NCI-H2196 (cell line): ENCODE measurements around the gene ABCG5.

Experiments
- DNase-seq: peaks from one replicate; lab custom pipeline; 2025; ENCODE audit not compliant: unreplicated experiment; lab: John Stamatoyannopoulos, UW

ABCG5 gene

DNA sequence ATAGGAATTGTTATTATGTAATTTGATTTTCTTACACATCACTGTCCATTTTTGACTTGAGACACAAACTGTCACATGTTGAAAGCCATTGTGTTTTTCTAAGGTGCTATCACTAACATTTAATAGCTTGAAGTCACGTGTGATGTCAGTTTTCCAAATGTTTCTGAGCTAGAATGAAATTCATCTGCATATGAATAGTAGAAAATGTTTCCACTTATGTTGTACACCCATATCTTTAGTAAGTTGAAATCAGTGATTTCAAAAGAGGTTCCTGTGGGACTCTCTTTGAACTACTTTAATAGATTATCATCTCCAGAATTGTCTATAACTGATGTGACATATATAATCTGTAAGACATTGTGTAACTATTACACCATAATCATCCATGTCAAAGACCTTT is 27.8 kb downstream of the ABCG5 start:
- no peak for DNase-seq

DNA sequence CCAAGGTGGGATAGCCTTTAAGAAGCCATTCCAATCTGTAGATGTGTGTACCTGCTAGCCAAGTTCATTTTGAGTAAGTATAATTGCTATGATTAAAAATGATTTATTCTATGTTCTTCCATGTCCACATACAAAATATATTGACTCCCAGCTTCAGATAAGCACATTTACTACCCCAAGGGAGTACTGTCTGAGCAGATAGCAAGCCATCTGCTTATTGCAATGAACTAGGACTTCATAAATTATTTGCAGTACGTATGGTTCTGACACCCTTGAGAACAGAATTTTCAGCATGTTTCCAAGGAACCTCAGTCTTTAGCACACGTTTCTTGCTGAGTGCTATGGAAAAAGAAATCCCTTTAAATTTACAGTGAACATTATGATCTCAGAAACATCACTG is 28.2 kb downstream of the ABCG5 start:
- DNase-seq = no peak

DNA sequence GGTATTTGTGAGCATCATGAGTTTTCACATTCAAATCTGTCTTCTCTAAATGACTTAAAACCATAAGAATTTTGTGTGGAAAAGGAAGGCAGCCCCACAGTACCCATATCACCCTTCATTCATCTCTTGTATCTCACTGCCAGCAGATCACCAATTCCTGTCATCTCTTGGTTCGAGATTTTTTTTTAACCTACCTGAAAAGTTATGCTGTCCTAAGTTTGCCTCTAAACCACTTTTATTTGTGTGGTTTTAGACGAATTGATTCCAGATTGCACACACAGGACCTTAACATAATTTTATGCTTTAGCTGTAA is 32.0 kb downstream of the ABCG5 start:
- DNase-seq = no peak

DNA sequence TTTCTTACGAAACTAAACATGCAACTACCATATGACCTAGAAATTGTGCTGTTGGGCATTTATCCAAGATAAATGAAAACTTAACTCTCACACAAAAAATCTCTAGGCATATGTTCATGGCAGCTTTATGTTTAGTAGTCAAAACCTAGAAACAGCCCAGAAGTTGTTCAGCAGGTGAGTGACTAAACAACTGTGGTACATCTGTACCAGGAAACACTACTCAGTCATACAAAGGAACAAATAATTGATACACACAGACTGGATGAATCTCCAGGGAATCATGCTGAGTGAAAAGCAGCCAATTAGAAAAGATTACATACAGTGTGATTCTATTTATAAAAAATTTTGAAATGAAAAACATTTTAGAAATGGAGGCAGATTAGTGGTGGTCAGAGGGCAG is 35.5 kb downstream of the ABCG5 start:
- no peak for DNase-seq

DNA sequence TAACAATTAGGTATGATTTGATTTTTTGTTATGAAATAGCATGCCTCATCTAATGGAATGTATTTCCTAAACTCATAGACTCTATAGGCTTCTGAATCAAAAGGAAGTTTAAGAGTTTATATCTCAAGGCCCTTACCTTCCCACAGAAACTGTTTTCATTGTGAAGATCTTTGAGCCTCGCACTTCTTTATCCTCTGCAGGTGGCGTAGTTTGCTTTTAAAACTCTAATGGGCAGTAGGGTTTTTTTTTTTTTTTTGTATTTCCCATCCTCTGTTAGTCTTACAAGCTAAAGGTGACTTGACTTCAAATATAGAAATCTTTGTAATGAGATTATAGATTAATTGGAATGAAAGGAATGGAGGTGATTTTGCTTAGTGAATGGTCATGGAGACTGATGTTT is 36.5 kb downstream of the ABCG5 start:
- no peak for DNase-seq

DNA sequence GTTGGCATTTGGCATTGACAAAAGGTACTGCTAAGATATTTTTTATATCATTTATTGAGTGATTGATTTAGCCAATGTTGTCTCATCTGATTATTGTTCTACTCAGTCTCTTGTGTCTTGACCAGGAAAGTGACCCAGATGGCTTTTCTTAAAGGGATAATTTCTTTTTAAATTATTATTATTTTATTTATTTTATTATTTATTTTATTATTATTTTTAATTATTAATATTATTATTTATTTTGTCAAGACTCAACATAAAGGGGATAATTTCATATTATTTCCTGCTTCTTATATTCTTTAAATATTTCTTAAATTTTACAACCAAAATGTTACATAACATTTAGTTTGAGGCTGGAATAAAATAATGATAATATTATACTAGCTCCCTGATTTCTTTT is 37.7 kb downstream of the ABCG5 start:
- no peak for DNase-seq

DNA sequence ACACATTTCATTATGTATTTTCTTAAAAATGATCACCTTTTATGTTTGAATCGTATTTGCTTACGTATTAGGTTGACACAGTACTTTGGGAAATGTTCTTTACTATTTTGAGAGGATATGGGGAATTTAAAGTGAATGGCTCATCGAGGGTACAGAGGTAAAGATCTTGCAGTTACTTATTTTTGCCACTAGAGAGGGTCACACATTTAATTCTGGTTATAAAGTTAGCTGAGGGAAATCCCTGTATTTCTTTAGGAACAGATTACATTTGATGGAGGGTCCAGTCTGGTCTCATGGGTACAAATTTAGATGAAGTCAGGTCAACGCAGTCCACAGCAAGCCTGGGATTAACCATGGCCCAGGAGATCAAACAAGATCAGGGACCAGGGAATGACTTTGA is 40.3 kb downstream of the ABCG5 start:
- no peak for DNase-seq

DNA sequence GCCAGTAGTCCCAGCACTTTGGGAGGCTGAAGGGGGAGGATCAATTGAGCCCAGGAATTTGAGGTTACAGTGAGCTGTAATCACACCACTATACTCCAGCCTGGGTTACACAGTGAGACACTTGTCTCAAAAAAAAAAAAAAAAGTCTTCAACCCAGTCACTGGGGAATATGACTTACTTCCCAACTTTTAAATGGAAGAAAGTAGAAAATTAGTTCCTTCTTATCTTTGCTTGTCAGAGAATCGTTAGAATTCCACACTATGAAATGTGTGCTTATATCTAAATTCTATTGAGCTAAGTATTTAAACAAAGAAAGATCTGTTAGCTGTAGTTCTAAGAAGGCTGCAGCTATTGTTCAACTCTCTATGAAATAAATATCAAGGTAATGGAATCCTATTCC is 42.4 kb downstream of the ABCG5 start:
- DNase-seq = no peak

DNA sequence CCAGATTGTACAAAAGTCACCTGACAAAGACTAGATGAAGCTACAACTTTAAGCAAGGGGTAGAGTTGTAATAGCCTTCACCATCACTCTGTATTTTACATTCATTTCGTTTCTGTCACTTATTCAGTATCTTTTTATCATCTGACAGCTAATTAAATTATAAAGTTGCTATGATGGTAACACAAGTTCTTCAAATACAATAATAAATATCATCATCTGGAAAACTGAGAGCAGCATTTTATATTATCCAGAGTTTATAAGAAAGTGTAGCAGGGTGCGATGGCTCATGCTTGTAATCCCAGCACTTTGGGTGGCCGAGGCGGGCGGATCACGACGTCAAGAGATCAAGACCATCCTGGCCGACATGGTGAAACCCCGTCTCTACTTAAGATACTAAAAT is 43.7 kb downstream of the ABCG5 start:
- DNase-seq = no peak

DNA sequence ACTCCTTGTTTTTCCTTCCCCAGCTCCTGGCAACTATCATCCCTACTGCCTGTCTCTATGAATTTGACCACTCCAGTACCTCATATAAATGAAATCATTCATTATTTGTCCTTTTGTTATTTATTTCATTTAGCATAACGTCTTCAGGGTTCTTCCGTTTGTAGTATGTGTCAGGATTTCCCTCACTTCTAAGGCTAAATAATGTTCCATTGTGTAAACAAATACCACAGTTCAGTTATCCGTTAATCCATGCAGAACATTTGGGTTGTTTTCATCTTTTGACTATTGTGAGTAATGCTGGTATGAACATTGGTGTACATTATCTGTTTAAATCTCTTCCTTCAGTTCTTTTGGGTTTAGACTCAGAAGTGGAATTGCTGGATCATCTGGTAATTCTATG is 46.0 kb downstream of the ABCG5 start:
- DNase-seq = no peak

DNA sequence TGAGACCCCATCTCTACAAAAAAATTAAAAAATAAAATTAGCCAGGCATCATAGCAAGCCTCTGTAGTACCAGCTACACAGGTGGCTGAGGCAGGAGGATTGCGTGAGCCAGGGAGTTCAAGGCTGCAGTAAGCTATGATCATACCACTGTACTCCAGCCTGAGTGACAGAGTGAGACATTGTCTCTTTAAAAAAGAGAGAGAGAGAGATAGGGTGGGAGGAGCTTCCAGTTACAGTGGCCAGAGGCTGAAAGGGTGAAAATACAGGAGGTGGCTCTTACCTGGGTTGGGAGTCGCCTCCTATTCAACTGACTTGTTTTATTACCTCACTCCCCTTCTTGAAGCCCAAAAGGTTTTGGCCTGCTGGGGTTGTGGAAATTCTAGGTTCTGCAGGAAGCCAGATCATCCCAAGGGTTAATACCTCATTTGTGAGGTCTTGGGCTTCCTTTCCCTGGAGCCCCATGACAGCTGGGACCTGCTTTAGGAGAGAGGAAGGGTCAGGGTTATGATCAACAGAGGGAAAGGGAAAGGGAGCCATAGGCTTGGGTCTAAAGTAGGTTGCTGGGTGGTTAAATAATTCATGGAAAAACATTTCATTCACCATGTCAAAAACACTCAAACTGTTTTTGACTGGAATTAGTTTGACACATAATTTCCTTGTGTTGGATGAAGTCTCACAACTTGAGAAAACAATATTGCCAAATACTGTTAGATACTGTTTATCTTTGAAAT is 47.4 kb downstream of the ABCG5 start:
- no peak for DNase-seq

DNA sequence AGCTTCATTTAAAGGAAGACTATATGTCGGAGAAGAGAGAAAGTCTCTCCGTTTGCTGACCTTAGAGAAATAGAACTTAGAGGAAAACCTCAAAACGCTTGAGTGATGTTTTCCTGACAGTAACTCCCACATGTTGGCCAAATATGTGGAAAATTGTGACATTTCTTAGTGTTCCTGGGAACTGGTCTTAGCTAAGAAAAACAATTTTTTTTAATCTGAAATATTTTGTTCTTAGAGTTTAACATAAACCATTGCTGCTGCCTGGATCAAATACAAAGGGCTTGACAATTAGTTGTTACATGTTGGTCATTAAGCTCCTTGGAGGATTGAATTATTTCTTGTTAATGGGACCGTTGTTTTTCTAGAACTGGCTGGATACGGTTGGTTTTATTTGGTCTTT is 48.5 kb downstream of the ABCG5 start:
- no peak for DNase-seq

DNA sequence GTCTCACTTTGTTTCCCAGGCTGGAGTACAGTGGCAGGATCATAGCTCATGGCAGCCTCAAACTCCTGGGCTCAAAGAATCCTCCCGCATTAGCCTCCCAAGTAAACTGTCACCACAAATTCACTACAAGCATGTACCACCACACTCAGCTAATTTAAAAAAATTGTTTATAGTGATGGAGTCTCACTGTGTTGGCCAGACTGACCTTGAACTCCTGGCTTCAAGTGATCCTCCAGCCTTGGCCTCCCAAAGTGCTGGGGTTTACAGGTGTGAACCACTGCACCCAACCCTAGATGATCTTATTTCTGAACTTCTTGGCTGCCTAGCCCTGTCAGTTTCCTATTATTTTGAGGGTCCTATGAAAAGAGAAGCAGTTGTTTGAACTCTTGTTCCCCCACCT is 50.0 kb downstream of the ABCG5 start:
- no peak for DNase-seq

DNA sequence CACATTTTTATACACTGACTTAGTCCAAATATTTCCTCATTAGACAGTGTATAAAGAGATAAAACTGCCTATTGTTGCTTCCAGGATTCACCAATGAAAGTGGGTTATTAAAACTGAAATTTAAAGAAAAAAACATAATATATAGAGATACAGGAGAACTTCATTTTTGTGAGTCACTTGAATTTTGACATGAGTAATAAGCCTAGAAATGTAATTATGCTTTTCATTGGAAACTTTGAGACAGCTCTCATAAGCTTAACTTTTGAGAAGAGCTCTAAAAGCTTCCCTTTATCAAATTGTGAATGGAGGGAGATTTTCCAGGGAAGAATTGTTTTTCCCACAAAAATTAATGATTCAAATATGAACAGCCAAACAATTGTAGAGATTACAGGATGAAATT is 50.7 kb downstream of the ABCG5 start:
- no peak for DNase-seq

DNA sequence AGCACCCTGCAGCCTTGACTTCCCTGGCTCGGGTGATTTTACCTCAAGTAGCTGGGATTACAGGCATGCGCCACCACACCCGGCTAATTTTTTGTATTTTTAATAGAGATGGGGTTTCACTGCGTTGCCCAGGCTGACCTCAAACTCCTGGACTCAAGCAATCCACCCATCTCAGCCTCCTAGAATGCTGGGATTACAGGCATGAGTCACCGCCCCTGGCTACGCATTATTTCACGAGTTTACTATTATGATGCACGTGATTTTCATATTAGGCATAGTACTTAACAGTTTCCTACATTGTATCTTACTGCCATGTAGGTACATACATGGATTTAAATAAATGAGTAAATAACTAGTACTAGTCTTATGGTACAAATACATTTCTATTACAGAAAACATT is 60.4 kb downstream of the ABCG5 start:
- DNase-seq = no peak

DNA sequence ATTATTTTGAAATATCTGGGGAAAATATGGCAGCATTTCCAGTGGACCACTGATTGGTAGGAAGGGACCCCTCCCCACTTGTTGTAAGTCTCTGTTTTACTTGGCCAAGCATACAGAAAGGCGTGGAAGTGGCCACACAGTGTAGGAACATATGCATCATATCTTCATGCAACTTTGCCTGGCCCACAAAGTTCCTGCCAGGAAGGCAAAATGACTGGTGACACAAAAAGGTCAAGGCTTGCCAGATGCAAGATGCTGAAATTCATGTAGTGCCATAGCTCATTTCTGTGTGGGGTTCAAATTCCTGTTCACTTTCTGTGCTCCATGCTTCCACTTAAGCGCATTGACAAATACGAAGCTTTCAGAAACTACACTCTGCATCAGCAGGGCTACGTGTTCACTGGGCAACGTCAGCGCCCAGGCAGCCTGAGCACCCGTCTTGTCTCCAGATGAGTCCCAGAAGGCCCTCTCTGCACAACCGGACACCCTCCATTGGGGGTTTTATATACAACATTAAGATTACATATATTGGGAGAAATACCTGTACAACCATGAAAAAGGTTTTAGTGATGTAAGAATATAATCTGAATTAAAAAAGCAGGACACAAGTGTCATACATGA is 61.2 kb downstream of the ABCG5 start:
- no peak for DNase-seq

DNA sequence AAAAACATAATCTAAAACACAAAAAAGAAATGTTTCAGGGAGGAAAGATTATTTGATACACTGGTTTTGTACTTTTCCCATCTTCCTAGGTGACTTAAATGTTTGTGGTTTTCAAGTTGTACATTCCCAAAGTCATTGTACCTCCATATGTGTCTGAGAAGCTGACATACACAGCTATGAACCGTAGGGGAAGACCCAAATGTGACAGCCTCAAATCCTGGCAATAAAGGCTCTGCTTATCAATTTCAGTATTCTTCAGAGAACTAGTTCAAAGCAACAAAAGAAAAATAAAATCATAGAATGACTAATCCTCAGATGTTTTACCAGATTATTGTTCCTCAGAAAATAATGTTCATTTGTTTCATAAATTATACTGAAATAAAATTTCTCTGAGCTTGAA is 62.3 kb downstream of the ABCG5 start:
- no peak for DNase-seq

DNA sequence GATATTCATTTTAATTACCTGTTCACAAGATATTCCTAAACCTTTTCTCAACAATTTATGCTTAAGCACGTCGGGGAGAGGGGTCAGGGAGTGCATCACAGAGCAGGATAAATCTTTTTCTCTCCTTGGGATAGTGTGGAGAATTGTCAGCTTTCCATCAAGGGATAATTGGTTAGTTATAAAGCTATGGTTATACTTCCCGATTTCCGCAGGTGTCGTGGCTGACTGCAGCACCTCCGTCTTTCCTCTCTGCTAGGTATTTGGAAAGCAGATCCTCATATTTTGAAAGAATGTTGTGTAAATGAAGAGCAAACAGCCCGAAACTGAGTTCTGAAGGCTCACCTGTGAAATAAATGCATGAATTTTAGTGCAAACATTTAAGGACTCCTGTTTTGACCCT is 64.0 kb downstream of the ABCG5 start:
- no peak for DNase-seq

DNA sequence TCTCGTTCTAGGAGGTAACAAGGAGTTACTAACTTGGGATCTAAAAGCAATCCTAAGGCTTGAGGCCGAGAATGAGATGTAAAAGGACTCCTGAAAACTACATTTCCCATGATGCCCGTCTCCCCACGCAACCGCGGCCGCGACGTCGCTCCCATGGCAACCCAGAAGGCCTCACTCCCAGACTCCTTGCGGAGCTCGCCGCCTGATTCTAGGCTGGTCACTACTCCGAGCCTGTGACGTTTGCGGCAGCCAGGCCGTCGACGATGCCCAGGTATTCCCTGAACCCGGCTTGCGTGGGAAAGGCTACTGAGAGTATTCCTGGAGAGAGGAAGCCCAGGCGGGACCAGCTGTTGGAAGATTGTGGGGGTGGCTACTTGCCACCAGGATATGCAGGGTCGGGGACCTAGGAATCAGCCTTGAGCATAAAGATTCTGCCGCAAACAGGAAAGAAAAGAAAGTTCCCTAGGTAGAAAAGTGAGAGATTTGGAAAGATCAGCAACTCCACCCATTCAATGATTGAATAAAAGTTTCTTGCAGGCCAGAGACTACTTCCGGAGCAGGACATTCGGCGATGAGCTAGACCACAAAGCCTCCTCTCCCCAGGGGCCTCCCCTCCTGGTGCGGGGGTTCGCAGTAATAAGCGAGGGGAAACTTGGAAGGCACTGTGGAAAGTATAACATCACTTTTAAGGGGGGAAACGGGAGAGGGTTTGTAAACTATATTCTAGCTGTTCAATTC is 64.6 kb downstream of the ABCG5 start, which contains the start of gene DYNC2LI1:
Gene DYNC2LI1, plus strand, starts transcription at position 164 of the 738 bp plus-strand sequence. Its CDS starts 100 bp downstream, at position 264.
- peak; percentile 92 for DNase-seq

DNA sequence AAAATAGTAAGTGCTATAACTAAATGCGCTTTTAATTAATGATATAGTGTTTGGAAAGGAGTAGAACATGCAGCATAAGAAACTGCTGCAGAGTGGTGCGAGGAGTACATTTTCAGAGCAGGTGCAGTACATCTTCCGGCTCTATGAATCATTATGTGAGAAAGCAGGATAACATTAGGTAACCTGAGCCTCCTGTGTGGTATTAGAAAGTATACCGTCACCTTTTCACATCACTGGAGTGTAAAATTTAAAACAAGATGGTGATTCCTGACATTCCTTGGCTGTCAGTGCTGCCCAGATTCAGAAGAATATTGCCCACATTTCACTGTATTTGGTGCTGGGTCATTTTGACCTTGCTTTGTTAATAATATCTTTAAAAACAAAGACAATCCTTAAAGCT is 72.6 kb downstream of the ABCG5 start:
- no peak for DNase-seq

DNA sequence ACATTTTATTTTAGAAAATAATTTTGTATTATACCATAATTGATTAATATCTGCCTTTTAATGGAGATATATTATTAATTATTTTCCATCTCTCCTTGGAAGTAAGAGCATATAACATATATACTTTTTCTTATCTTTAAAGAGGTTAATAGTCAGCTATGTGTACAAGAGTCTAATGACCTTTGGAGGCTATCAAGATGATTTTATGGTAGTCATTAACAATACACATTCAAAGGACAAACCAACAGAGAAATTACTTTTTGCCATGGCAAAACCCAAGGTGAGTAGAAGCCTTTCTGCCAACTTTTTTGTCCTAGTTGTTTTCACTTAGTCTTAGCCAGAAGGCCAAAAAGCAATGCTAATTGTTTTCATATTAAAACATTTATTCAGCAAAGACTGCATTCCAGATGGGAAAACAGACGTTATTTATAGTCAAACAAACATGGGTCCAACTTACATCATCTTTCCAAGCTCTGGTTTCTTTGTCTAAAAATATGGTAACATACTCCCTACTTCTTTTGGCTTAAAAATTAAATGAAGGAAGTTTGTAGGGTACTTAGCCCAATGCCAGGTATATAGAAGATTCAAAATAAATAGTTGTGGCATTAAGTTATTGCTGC is 74.4 kb downstream of the ABCG5 start:
- no peak for DNase-seq

DNA sequence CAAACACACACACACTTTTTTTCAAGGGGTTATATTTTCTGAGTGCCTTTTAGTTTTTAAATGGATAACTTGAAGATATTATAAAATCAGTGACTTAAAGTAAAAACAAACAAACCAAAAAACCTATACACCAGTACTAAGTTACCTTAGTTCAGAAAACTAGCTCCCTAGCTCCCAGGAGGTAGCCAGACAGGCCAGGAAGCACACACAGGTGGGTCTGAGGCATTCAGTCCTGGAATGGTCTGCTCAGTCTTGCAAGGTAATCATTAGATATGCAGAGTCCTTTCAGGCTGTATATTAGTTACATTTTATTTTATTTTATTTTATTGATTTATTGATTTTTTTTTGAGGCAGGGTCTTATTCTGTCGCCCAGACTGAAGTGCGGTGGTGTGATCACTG is 75.5 kb downstream of the ABCG5 start:
- DNase-seq = no peak
